SU-DHL-6 (cell line): ENCODE measurements around the gene BAK1.

Experiments
- EZH2phosphoT487 ChIP-seq: fragments of 200-600 bp; sonication (generic), shearing (Covaris generic); conservative IDR thresholded peaks from 2 replicates; pipeline ENCODE4 v1.6.1; 2018; ENCODE audit warnings: mild to moderate bottlenecking, antibody characterized with exemption, low read length, moderate library complexity, mixed read lengths
- TF ChIP-seq, protein P1 (sequence below): fragments of 200-600 bp; sonication (generic); IDR thresholded peaks from one replicate; pipeline ENCODE4 v1.5.1; 2017; ENCODE audit warnings: antibody characterized with exemption, mild to moderate bottlenecking, low read length, moderate library complexity; ENCODE audit not compliant: insufficient read depth, poor library complexity, severe bottlenecking

DNA sequence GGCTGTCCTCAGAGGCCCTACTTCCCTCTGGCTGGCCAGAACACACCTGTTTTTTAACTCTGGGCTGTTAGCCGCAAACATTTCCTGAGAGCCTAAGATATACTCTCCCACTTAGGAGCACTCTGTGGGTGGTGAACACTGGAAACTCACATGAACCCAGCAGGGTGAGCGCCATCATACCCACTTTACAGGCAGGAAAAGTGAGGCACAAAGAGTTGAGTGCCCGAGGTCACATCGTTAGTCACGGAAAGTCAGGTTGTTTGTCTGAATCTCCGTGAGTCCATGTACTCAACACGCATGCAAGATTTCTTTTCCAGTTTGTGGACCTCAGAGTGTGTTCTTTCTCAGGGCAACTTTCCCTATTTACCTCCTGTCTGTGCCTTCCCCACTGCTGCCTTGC lies 1.9 kb downstream of the BAK1 start:
- TF ChIP-seq, protein P1, sequence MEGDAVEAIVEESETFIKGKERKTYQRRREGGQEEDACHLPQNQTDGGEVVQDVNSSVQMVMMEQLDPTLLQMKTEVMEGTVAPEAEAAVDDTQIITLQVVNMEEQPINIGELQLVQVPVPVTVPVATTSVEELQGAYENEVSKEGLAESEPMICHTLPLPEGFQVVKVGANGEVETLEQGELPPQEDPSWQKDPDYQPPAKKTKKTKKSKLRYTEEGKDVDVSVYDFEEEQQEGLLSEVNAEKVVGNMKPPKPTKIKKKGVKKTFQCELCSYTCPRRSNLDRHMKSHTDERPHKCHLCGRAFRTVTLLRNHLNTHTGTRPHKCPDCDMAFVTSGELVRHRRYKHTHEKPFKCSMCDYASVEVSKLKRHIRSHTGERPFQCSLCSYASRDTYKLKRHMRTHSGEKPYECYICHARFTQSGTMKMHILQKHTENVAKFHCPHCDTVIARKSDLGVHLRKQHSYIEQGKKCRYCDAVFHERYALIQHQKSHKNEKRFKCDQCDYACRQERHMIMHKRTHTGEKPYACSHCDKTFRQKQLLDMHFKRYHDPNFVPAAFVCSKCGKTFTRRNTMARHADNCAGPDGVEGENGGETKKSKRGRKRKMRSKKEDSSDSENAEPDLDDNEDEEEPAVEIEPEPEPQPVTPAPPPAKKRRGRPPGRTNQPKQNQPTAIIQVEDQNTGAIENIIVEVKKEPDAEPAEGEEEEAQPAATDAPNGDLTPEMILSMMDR = no peak
- no peak for TF ChIP-seq EZH2phosphoT487
